HG03175 (cell line): Measurements from ENCODE around the gene CYSTM1.
"Not testable (repeated sequence)": the region's sequence is repeated elsewhere in the genome, so short reads cannot be mapped to it uniquely, and the experiment has no call there.

Source experiments
- ATAC-seq: cut with Tn5 transposase; IDR thresholded peaks from one replicate; pipeline ENCODE4 v1.9.1; 2021; ENCODE audit warnings: mild to moderate bottlenecking, moderate library complexity; ENCODE audit not compliant: unreplicated experiment

CYSTM1 gene

GRCh38 chr5:140148508-140148907 lies 26.5 kb upstream of the CYSTM1 start:
- ATAC-seq: no peak

- ATAC-seq: no peak
These were observed 24.8 kb upstream of the CYSTM1 start for GRCh38 chr5:140150201-140150600.

- ATAC-seq: no peak
These were observed 23.6 kb upstream of the CYSTM1 start for GRCh38 chr5:140151144-140152021.

- no peak for ATAC-seq
These were observed 22.7 kb upstream of the CYSTM1 start for GRCh38 chr5:140152022-140152999.

GRCh38 chr5:140153255-140153654 lies 21.7 kb upstream of the CYSTM1 start:
- ATAC-seq: no peak

GRCh38 chr5:140153905-140154304 lies 21.1 kb upstream of the CYSTM1 start:
- ATAC-seq: no peak

- not testable (repeated sequence) for ATAC-seq
These were observed 20.1 kb upstream of the CYSTM1 start for GRCh38 chr5:140154710-140155381.

GRCh38 chr5:140157032-140157781 lies 17.8 kb upstream of the CYSTM1 start:
- ATAC-seq: peak; percentile 94

GRCh38 chr5:140159014-140159927 lies 15.7 kb upstream of the CYSTM1 start:
- no peak for ATAC-seq

GRCh38 chr5:140162275-140162674 lies 12.7 kb upstream of the CYSTM1 start:
- ATAC-seq: no peak

- ATAC-seq: no peak
These were observed 12.2 kb upstream of the CYSTM1 start for GRCh38 chr5:140162781-140163180.

- ATAC-seq: no peak
These were observed 9.7 kb upstream of the CYSTM1 start for GRCh38 chr5:140165101-140165922.

GRCh38 chr5:140165923-140166270 lies 9.1 kb upstream of the CYSTM1 start:
- ATAC-seq: no peak

- ATAC-seq: no peak
These were observed 8.1 kb upstream of the CYSTM1 start for GRCh38 chr5:140166911-140167310.

GRCh38 chr5:140168371-140168770 lies 6.6 kb upstream of the CYSTM1 start:
- ATAC-seq: no peak

- ATAC-seq: no peak
These were observed 5.6 kb upstream of the CYSTM1 start for GRCh38 chr5:140169410-140169809.

GRCh38 chr5:140172483-140172882 lies 2.5 kb upstream of the CYSTM1 start:
- ATAC-seq: no peak

GRCh38 chr5:140174014-140174413 lies 974 bp upstream of the CYSTM1 start:
- ATAC-seq: no peak
